Measurements from ENCODE around the gene DUSP22. TPM values are rescaled to one million over a fixed set of nuclear protein-coding genes. Genes with fewer than 3 reads are reported as not detected.

Gene DUSP22
- total and polyA plus RNA-seq, 2 of the 8 experiments (the other 6 are each of a cell fraction or from before 2014, with no cell fraction given), result 15.5 to 32.4 TPM

DNA sequence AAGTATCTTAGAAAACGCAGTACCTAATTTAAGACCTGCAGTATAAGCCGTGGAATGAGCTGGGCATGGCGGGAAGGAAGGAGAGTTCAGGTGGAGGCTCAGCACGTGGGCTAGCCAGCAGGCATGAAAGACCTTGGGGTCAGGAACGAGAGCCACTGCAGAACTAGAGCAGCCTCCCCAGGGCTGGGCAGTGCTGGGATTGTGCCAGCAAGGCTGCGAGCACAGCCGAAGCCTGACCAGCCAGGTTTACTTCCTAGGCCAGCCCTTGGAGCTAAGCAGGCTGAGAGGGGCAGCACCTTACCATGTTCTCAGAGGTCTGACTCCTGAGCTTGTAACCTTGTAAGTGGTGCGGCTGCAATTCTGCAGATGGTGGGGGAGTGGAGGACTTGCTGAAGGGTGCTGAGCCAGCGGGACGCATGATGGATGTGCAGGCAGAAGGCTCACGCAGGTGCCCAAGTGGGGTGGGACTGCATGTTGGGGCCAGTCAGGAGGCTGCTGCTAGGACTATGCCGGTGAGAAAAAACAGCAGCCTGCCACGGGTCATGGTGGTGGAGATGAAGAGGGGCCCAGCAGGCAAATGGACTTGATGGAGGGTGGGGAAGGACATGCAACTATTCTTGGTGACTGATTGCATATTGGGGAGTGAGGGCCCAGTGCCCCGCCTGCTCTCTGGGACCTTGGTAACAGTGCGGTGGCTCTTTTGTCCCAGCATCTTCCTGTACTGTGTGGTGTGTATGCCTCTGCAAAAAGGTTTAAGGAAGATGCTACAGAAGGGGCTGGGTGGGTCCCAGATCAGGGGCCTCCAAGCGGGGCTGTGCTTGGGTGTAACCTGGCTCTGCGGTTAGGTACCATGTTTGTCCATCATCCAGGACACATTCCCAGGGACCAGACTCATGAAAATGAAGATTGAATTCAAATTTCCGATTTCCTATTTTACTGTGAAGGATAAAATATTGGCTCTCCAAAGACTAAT is 61.6 kb downstream of the DUSP22 start (continued):
- no peak for TF ChIP-seq HDAC2 (IDR thresholded peaks at IDR 0.05; ENCODE audit: borderline replicate concordance in 1 of 2, low read depth in 2 of 2, low read length in 2 of 2)
- TF ChIP-seq TEAD4 (IDR thresholded peaks at IDR 0.05; ENCODE audit: low read depth, low read length), result no peak
- no peak for TF ChIP-seq FOSL1 (IDR thresholded peaks at IDR 0.05; ENCODE audit: insufficient read depth, low read depth, low read length)
- TF ChIP-seq BCL11A (IDR thresholded peaks at IDR 0.05; ENCODE audit: low read depth in 2 of 2, low read length in 2 of 2), result no peak
- no peak for TF ChIP-seq BRCA1 (IDR thresholded peaks at IDR 0.05; ENCODE audit: low read depth, low read length)
- TF ChIP-seq, protein P1, sequence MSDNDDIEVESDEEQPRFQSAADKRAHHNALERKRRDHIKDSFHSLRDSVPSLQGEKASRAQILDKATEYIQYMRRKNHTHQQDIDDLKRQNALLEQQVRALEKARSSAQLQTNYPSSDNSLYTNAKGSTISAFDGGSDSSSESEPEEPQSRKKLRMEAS (IDR thresholded peaks at IDR 0.05), result no peak
- no peak for TF ChIP-seq HDAC6 (IDR thresholded peaks at IDR 0.05; ENCODE audit: low read depth, low read length)
- TF ChIP-seq KDM1A (IDR thresholded peaks at IDR 0.05; ENCODE audit: borderline replicate concordance, low read length), result no peak
- TF ChIP-seq CHD1 (IDR thresholded peaks at IDR 0.05; ENCODE audit: low read depth, low read length), result no peak
- no peak for TF ChIP-seq RBBP5 (IDR thresholded peaks at IDR 0.05; ENCODE audit: borderline replicate concordance, low read depth, low read length)
